SK-N-SH (cell line): Measurements from ENCODE around the gene GDPD2. TPM values are rescaled to one million over a fixed set of nuclear protein-coding genes. Genes with fewer than 3 reads are reported as not detected.

ENCODE experiments used
- CTCF ChIA-PET: fragments of 300-600, 350-600 bp; formaldehyde crosslinking; extraction: SDS; loops from one replicate; lab custom pipeline; 2021; lab: Yijun Ruan, JAX
- POLR2A ChIA-PET: fragments of 350-600 bp; sonication (Branson Sonifier 250); formaldehyde crosslinking; extraction: SDS; loops from one replicate; lab custom pipeline; 2020; ENCODE audit warnings: antibody characterized with exemption, inconsistent platforms; lab: Yijun Ruan, JAX
- DNase-seq: peaks from one replicate; pipeline ENCODE4 v3.0.0; 2012
- H2AFZ ChIP-seq: fragments of 200-600 bp; sonication (generic); 2 replicates; pipeline ENCODE4 v1.8.1; 2016; ENCODE audit warnings: antibody characterized with exemption, mild to moderate bottlenecking, low read depth
- H3F3A ChIP-seq: fragments of 200-600 bp; sonication (generic); replicated peaks from 2 replicates; pipeline ENCODE3; 2016; ENCODE audit warnings: antibody characterized with exemption, mild to moderate bottlenecking; ENCODE audit not compliant: insufficient read depth
- H3K27ac ChIP-seq, 2 experiments: fragments of 200-500 bp in 1 of 2; fragments of 200-600 bp in 1 of 2; sonication (Bioruptor generic) in 1 of 2; sonication (generic), shearing (Covaris generic) in 1 of 2; 2 replicates each; pipeline versions ENCODE4 v1.5.1 to v1.6.1; 2014 to 2016; ENCODE audit warnings: low read depth in 2 of 2, inconsistent platforms in 1 of 2, low read length in 1 of 2, mild to moderate bottlenecking in 1 of 2, mixed read lengths in 1 of 2
- H3K27me3 ChIP-seq: fragments of 200-600 bp; sonication (generic), shearing (Covaris generic); 2 replicates; pipeline ENCODE4 v1.6.1; 2016; ENCODE audit warnings: mixed run types; ENCODE audit not compliant: insufficient read depth
- H3K36me3 ChIP-seq, 2 experiments: fragments of 200-500 bp in 1 of 2; fragments of 200-600 bp in 1 of 2; sonication (Bioruptor generic) in 1 of 2; sonication (generic) in 1 of 2; replicated peaks in 1 of 2; 2 replicates each; pipeline versions ENCODE3 to v1.5.1; 2014 to 2016; ENCODE audit warnings: low read length in 1 of 2, mild to moderate bottlenecking in 1 of 2; ENCODE audit not compliant: insufficient read depth in 2 of 2, control insufficient read depth in 1 of 2
- H3K4me1 ChIP-seq, 2 experiments: fragments of 200-500 bp in 1 of 2; fragments of 200-600 bp in 1 of 2; sonication (Bioruptor generic) in 1 of 2; sonication (generic), shearing (Covaris generic) in 1 of 2; 2 replicates each; pipeline versions ENCODE4 v1.5.1 to v1.6.1; 2014 to 2016; ENCODE audit warnings: low read depth in 1 of 2, low read length in 1 of 2, mixed run types in 1 of 2; ENCODE audit not compliant: insufficient read depth in 2 of 2, control insufficient read depth in 1 of 2
- H3K4me2 ChIP-seq: fragments of 200-600 bp; sonication (generic), shearing (Covaris generic); 2 replicates; pipeline ENCODE4 v1.6.1; 2017; ENCODE audit warnings: mixed run types
- H3K4me3 ChIP-seq, 2 experiments: fragments of 200-500 bp in 1 of 2; fragments of 200-600 bp in 1 of 2; sonication (Bioruptor generic) in 1 of 2; sonication (generic), shearing (Covaris generic) in 1 of 2; 2 replicates each; pipeline versions ENCODE4 v1.5.1 to v1.8.1; 2014 to 2016; ENCODE audit warnings: low read depth in 2 of 2, inconsistent platforms in 1 of 2, low read length in 1 of 2, mild to moderate bottlenecking in 1 of 2, mixed read lengths in 1 of 2, moderate library complexity in 1 of 2
- H3K79me2 ChIP-seq: fragments of 200-600 bp; sonication (generic); 2 replicates; pipeline ENCODE4 v1.8.1; 2017; ENCODE audit warnings: mild to moderate bottlenecking; ENCODE audit not compliant: insufficient read depth
- H3K9ac ChIP-seq: fragments of 200-600 bp; sonication (generic); 2 replicates; pipeline ENCODE4 v1.6.1; 2017; ENCODE audit warnings: mixed run types
- H3K9me2 ChIP-seq: fragments of 200-600 bp; sonication (generic); 2 replicates; pipeline ENCODE4 v1.6.1; 2017; ENCODE audit warnings: mixed run types
- H3K9me3 ChIP-seq: fragments of 200-600 bp; sonication (generic); 2 replicates; pipeline ENCODE4 v1.6.1; 2017; ENCODE audit warnings: mixed run types, mild to moderate bottlenecking, moderate library complexity
- H4K20me1 ChIP-seq: fragments of 200-600 bp; sonication (generic); 2 replicates; pipeline ENCODE4 v1.6.1; 2017; ENCODE audit warnings: mild to moderate bottlenecking, mixed run types; ENCODE audit not compliant: insufficient read depth
- EP300 ChIP-seq, 2 experiments: IDR thresholded peaks; 2 replicates each; pipeline versions ENCODE4 v1.4.0 to v1.6.1; 2012; ENCODE audit warnings: borderline replicate concordance in 1 of 2, low read depth in 1 of 2, low read length in 1 of 2
- EZH2phosphoT487 ChIP-seq: fragments of 200-600 bp; sonication (generic); IDR thresholded peaks from 2 replicates; pipeline ENCODE4 v1.6.1; 2017; ENCODE audit warnings: low read depth, mixed run types, mild to moderate bottlenecking, antibody characterized with exemption, moderate library complexity, borderline replicate concordance
- FOSL2 ChIP-seq: IDR thresholded peaks from 2 replicates; pipeline ENCODE4 v1.4.0; 2012; ENCODE audit warnings: low read depth, mild to moderate bottlenecking, moderate library complexity, borderline replicate concordance
- FOXM1 ChIP-seq: IDR thresholded peaks from 2 replicates; pipeline ENCODE4 v1.4.0; 2012; ENCODE audit warnings: low read depth, mild to moderate bottlenecking
- GABPA ChIP-seq: IDR thresholded peaks from 2 replicates; pipeline ENCODE4 v1.4.0; 2012; ENCODE audit warnings: low read depth, mild to moderate bottlenecking
- IRF3 ChIP-seq: fragments of 150-350 bp; IDR thresholded peaks from 2 replicates; pipeline ENCODE4 v1.6.1; 2016; ENCODE audit warnings: mild to moderate bottlenecking, low read depth, low read length
- JUND ChIP-seq: IDR thresholded peaks from 2 replicates; pipeline ENCODE4 v1.4.0; 2012
- MAX ChIP-seq: IDR thresholded peaks from 2 replicates; pipeline ENCODE4 v1.4.0; 2012; ENCODE audit warnings: low read depth
- MXI1 ChIP-seq: IDR thresholded peaks from 2 replicates; pipeline ENCODE4 v1.6.1; 2012; ENCODE audit warnings: mild to moderate bottlenecking, low read depth, low read length, improper control_type of control experiment
- NFIC ChIP-seq: IDR thresholded peaks from 2 replicates; pipeline ENCODE4 v1.4.0; 2012; ENCODE audit warnings: borderline replicate concordance
- NRF1 ChIP-seq: IDR thresholded peaks from 2 replicates; pipeline ENCODE4 v1.6.1; 2012; ENCODE audit warnings: low read depth, mild to moderate bottlenecking, low read length
- RXRA ChIP-seq: IDR thresholded peaks from 2 replicates; pipeline ENCODE4 v1.4.0; 2012; ENCODE audit warnings: low read depth, mild to moderate bottlenecking, borderline replicate concordance
- SIN3A ChIP-seq: IDR thresholded peaks from 2 replicates; pipeline ENCODE4 v1.6.1; 2012; ENCODE audit warnings: low read depth, mild to moderate bottlenecking, low read length, moderate library complexity, borderline replicate concordance
- TEAD4 ChIP-seq: IDR thresholded peaks from 2 replicates; pipeline ENCODE4 v1.4.0; 2012; ENCODE audit warnings: mild to moderate bottlenecking, borderline replicate concordance; ENCODE audit not compliant: insufficient read depth
- YY1 ChIP-seq: IDR thresholded peaks from 2 replicates; pipeline ENCODE4 v1.4.0; 2012; ENCODE audit warnings: low read depth, mild to moderate bottlenecking
- ZBTB33 ChIP-seq: IDR thresholded peaks from 2 replicates; pipeline ENCODE4 v1.4.0; 2012; ENCODE audit warnings: low read depth, borderline replicate concordance
- WGBS: methylation state at CpG from one replicate; pipeline ENCODE4 v1.1.6; 2017; ENCODE audit warnings: low lambda C conversion rate; 5-methylcytosine and 5-hydroxymethylcytosine counted together
- polyA plus RNA-seq, 3 experiments: library from polyadenylated mRNA; depleted of rRNA; stranded (reverse); fragments of >200 nt; gene quantifications; 2 replicates each; pipeline ENCODE4 v1.2.3, GENCODE V29; 2012

GDPD2 gene
- polyA plus RNA-seq, 1 of the 3 experiments (the other 2 are of a cell fraction) = 0.08 TPM

GRCh38 chrX:70446380-70447350 is 23.6 kb downstream of the GDPD2 start:
- ChIA-PET POLR2A (no interaction called here), CTCF (interaction anchor here (0.9 to 4.7 kb wide), 3 partner anchors 8 to 218 kb away, joined by 3 to 23 read pairs (median 16); no protein-coding TSS in a partner anchor)
- no peak overlapping the region for H2AFZ ChIP-seq
- TF ChIP-seq IRF3 (no peak), ZBTB33 (no peak), SIN3A (no peak), MAX (no peak), TEAD4 (no peak), NFIC (no peak), RXRA (no peak), EP300 (IDR thresholded peaks at IDR 0.05; ENCODE audit: borderline replicate concordance in 1 of 2, low read depth in 1 of 2, low read length in 1 of 2) (no peak)
- H3K27ac ChIP-seq = no peak overlapping the region
- no peaks in the 10 kb centered on the region for H3K36me3 ChIP-seq
- WGBS = 57% methylated on average over 10 of the region's 16 CpGs
- no peak for DNase-seq
- no peak overlapping the region for H3K9ac ChIP-seq
- H3K27me3 ChIP-seq = peaks cover 16% of the 10 kb centered on the region
- H3K9me2 ChIP-seq = no peaks in the 10 kb centered on the region
- no peaks in the 10 kb centered on the region; a peak in 1 of 4 replicates for H3K4me1 ChIP-seq
- no peaks in the 10 kb centered on the region for H3K79me2 ChIP-seq
- H3K9me3 ChIP-seq = no peaks in the 10 kb centered on the region
- no peaks in the 10 kb centered on the region for H4K20me1 ChIP-seq
- no peak overlapping the region for H3K4me2 ChIP-seq
- no peak overlapping the region for H3K4me3 ChIP-seq
- no peaks in the 10 kb centered on the region for H3F3A ChIP-seq

GRCh38 chrX:70449457-70449966 is 26.4 kb downstream of the GDPD2 start:
- 84% methylated on average over 10 of the region's 14 CpGs for WGBS

More at GRCh38 chrX:70449457-70449966, 26.4 kb downstream of the GDPD2 start:
- Histone ChIP-seq H3F3A (no peaks in the 10 kb centered on the region), H3K4me2 (no peak overlapping the region), H3K27me3 (peaks cover 16% of the 10 kb centered on the region), H3K79me2 (no peaks in the 10 kb centered on the region), H3K36me3 (no peaks in the 10 kb centered on the region)
- no peak for DNase-seq
- CTCF ChIA-PET = no interaction called here
- no peak for TF ChIP-seq GABPA
- TF ChIP-seq TEAD4 = no peak
- no peak for TF ChIP-seq FOSL2
- TF ChIP-seq JUND = no peak
- TF ChIP-seq EZH2phosphoT487 = no peak
- no peak for TF ChIP-seq MXI1
- no peak for TF ChIP-seq MAX
- TF ChIP-seq FOXM1 = no peak
- no peak for TF ChIP-seq NRF1
- TF ChIP-seq YY1 = no peak
- TF ChIP-seq, all 33 proteins: peak for 0
- Histone ChIP-seq H3K9me2 (no peaks in the 10 kb centered on the region), H3K4me3 (no peak overlapping the region), H4K20me1 (no peaks in the 10 kb centered on the region), H3K4me1 (no peaks in the 10 kb centered on the region; a peak in 1 of 4 replicates), H3K27ac (no peak overlapping the region), H3K9me3 (no peaks in the 10 kb centered on the region), H3K9ac (no peak overlapping the region), H2AFZ (no peak overlapping the region)
- POLR2A ChIA-PET = no interaction called here
